ENCODE measurements around the gene CLDN20.

The CLDN20 gene

GRCh38 chr6:155319902-155320301, 56.1 kb downstream of the CLDN20 start:
- no peaks in the 10 kb centered on the region for H3K27me3 ChIP-seq (ENCODE audit: low read length)
- H3K4me3 ChIP-seq (ENCODE audit: insufficient read depth, low read length, poor library complexity, severe bottlenecking), result no peak overlapping the region
- H3K4me2 ChIP-seq (ENCODE audit: low read depth, low read length, poor library complexity, severe bottlenecking), result no peak overlapping the region
- TF ChIP-seq CTCF (IDR thresholded peaks at IDR 0.05; ENCODE audit: insufficient read depth, low read length, poor library complexity, severe bottlenecking) (no peak), EZH2phosphoT487 (conservative IDR thresholded peaks at IDR 0.05; ENCODE audit: low read length) (no peak)
- no peaks in the 10 kb centered on the region for H3K79me2 ChIP-seq (ENCODE audit: insufficient read depth, low read length)
- no peak overlapping the region for H3K9ac ChIP-seq (ENCODE audit: low read length)
- no peaks in the 10 kb centered on the region for H3K9me3 ChIP-seq (ENCODE audit: insufficient read depth, low read length)
- no peak overlapping the region for H2AFZ ChIP-seq (ENCODE audit: low read depth, low read length, severe bottlenecking)
- H3K9me2 ChIP-seq (replicated peaks; ENCODE audit: insufficient read depth, low read length), result no peaks in the 10 kb centered on the region
- H3K36me3 ChIP-seq (ENCODE audit: low read length), result no peaks in the 10 kb centered on the region
- no peaks in the 10 kb centered on the region for H4K20me1 ChIP-seq (ENCODE audit: low read depth, low read length)
- peaks cover 22% of the 10 kb centered on the region for H3F3A ChIP-seq (ENCODE audit: insufficient read depth)
- H3K27ac ChIP-seq (ENCODE audit: low read depth, low read length), result no peak overlapping the region

DNA sequence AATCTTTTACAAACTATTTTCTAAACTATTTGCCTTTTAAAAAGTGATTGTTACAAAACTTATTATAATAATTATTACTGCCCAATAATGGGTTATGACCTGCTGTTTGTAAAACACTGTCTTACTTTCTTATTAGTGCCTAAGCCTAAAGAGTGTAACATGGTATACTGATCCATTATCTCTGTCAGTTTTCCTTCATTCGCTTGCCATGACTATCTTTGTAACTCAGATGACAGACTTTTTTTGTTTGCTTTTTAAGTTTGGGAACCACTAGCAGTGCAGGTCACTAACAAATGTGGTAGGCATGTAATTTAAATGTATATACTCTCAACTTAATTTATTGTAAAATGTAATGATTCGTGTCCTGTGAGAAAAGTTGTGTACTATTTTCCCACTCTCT, 60.4 kb downstream of the CLDN20 start:
- no peaks in the 10 kb centered on the region for H4K20me1 ChIP-seq (ENCODE audit: low read depth, low read length)
- no peaks in the 10 kb centered on the region for H3K9me2 ChIP-seq (replicated peaks; ENCODE audit: insufficient read depth, low read length)
- H3K4me2 ChIP-seq (ENCODE audit: low read depth, low read length, poor library complexity, severe bottlenecking), result no peak overlapping the region
- H3K27ac ChIP-seq (ENCODE audit: low read depth, low read length), result no peak overlapping the region
- no peak overlapping the region for H3K9ac ChIP-seq (ENCODE audit: low read length)
- no peak overlapping the region for H3K4me3 ChIP-seq (ENCODE audit: insufficient read depth, low read length, poor library complexity, severe bottlenecking)
- H3K79me2 ChIP-seq (ENCODE audit: insufficient read depth, low read length), result no peaks in the 10 kb centered on the region
- no peak for TF ChIP-seq EZH2phosphoT487 (conservative IDR thresholded peaks at IDR 0.05; ENCODE audit: low read length)
- TF ChIP-seq CTCF (IDR thresholded peaks at IDR 0.05; ENCODE audit: insufficient read depth, low read length, poor library complexity, severe bottlenecking), result no peak
- H2AFZ ChIP-seq (ENCODE audit: low read depth, low read length, severe bottlenecking), result no peak overlapping the region
- H3K36me3 ChIP-seq (ENCODE audit: low read length), result no peaks in the 10 kb centered on the region
- no peaks in the 10 kb centered on the region for H3K9me3 ChIP-seq (ENCODE audit: insufficient read depth, low read length)
- H3F3A ChIP-seq (ENCODE audit: insufficient read depth), result no peaks in the 10 kb centered on the region
- no peaks in the 10 kb centered on the region for H3K27me3 ChIP-seq (ENCODE audit: low read length)

GRCh38 chr6:155324993-155325392, 61.2 kb downstream of the CLDN20 start:
- Histone ChIP-seq H3K79me2 (ENCODE audit: insufficient read depth, low read length) (no peaks in the 10 kb centered on the region), H2AFZ (ENCODE audit: low read depth, low read length, severe bottlenecking) (no peak overlapping the region), H3K4me3 (ENCODE audit: insufficient read depth, low read length, poor library complexity, severe bottlenecking) (no peak overlapping the region), H3F3A (ENCODE audit: insufficient read depth) (no peaks in the 10 kb centered on the region), H3K9me3 (ENCODE audit: insufficient read depth, low read length) (no peaks in the 10 kb centered on the region), H4K20me1 (ENCODE audit: low read depth, low read length) (no peaks in the 10 kb centered on the region), H3K9ac (ENCODE audit: low read length) (no peak overlapping the region), H3K27me3 (ENCODE audit: low read length) (no peaks in the 10 kb centered on the region), H3K27ac (ENCODE audit: low read depth, low read length) (no peak overlapping the region), H3K4me2 (ENCODE audit: low read depth, low read length, poor library complexity, severe bottlenecking) (no peak overlapping the region), H3K36me3 (ENCODE audit: low read length) (no peaks in the 10 kb centered on the region), H3K9me2 (replicated peaks; ENCODE audit: insufficient read depth, low read length) (no peaks in the 10 kb centered on the region)
- no peak for TF ChIP-seq CTCF (IDR thresholded peaks at IDR 0.05; ENCODE audit: insufficient read depth, low read length, poor library complexity, severe bottlenecking)
- TF ChIP-seq EZH2phosphoT487 (conservative IDR thresholded peaks at IDR 0.05; ENCODE audit: low read length), result no peak

All from SU-DHL-6 (cell line).